Forelimb muscle (tissue), 1 donor: ENCODE measurements around the gene AOAH. TPM values are rescaled to one million over a fixed set of nuclear protein-coding genes. Genes with fewer than 3 reads are reported as not detected.

ENCODE experiments used
- DNase-seq: peaks from one replicate; pipeline ENCODE4 v3.0.0-alpha.2; 2013; ENCODE audit warnings: low read depth
- polyA plus RNA-seq: library from polyadenylated mRNA; unstranded; fragments of 120-200 nt; gene quantifications from one replicate; pipeline ENCODE4 v1.2.1, GENCODE V29; 2013; ENCODE audit not compliant: insufficient read length

AOAH gene
- polyA plus RNA-seq: 2.5 TPM

- DNase-seq: no peak
Observed at GRCh38 chr7:36723951-36724664, at the start of gene AOAH. Gene AOAH, minus strand, starts transcription at chr7:36724494. Its CDS starts 346 bp downstream, at chr7:36724148.

- DNase-seq: no peak
Observed at GRCh38 chr7:36766451-36766850, 42.2 kb upstream of the AOAH start.

- no peak for DNase-seq
Observed at GRCh38 chr7:36765605-36766004, 41.3 kb upstream of the AOAH start.

- no peak for DNase-seq
Observed at GRCh38 chr7:36764929-36765328, 40.6 kb upstream of the AOAH start.

GRCh38 chr7:36763132-36763816 lies 39.0 kb upstream of the AOAH start:
- DNase-seq: no peak

- no peak for DNase-seq
Observed at GRCh38 chr7:36762394-36762793, 38.1 kb upstream of the AOAH start.

- no peak for DNase-seq
Observed at GRCh38 chr7:36761835-36762234, 37.5 kb upstream of the AOAH start.

- DNase-seq: no peak
Observed at GRCh38 chr7:36760856-36761762, 36.8 kb upstream of the AOAH start.

GRCh38 chr7:36758879-36759278 lies 34.6 kb upstream of the AOAH start:
- DNase-seq: no peak

- DNase-seq: no peak
Observed at GRCh38 chr7:36755484-36755883, 31.2 kb upstream of the AOAH start.

GRCh38 chr7:36752026-36752711 lies 27.9 kb upstream of the AOAH start:
- DNase-seq: no peak

GRCh38 chr7:36750451-36750850 lies 26.2 kb upstream of the AOAH start:
- DNase-seq: no peak

GRCh38 chr7:36749282-36749960 lies 25.1 kb upstream of the AOAH start:
- DNase-seq: no peak

GRCh38 chr7:36748017-36748487 lies 23.8 kb upstream of the AOAH start:
- no peak for DNase-seq

- no peak for DNase-seq
Observed at GRCh38 chr7:36747280-36748016, 23.2 kb upstream of the AOAH start.

GRCh38 chr7:36746347-36746746 lies 22.1 kb upstream of the AOAH start:
- no peak for DNase-seq

- no peak for DNase-seq
Observed at GRCh38 chr7:36742911-36743775, 18.8 kb upstream of the AOAH start.

- DNase-seq: no peak
Observed at GRCh38 chr7:36741866-36742265, 17.6 kb upstream of the AOAH start.

GRCh38 chr7:36739351-36739750 lies 15.1 kb upstream of the AOAH start:
- no peak for DNase-seq
